HG03432 (cell line): ENCODE data around the gene KRTAP9-6.
"Not testable (repeated sequence)": the region's sequence is repeated elsewhere in the genome, so short reads cannot be mapped to it uniquely, and the experiment has no call there.

Source experiments
- ATAC-seq: cut with Tn5 transposase; IDR thresholded peaks from one replicate; pipeline ENCODE4 v1.9.1; 2021; ENCODE audit warnings: mild to moderate bottlenecking, moderate library complexity; ENCODE audit not compliant: unreplicated experiment

The KRTAP9-6 gene

GRCh38 chr17:41267711-41268110 is 2.5 kb downstream of the KRTAP9-6 start:
- no peak for ATAC-seq

- ATAC-seq, result not testable (repeated sequence)
Measured at GRCh38 chr17:41271323-41271722, 6.1 kb downstream of the KRTAP9-6 start.

- ATAC-seq, result no peak
Measured at GRCh38 chr17:41271858-41272257, 6.7 kb downstream of the KRTAP9-6 start.

- ATAC-seq, result not testable (repeated sequence)
Measured at GRCh38 chr17:41275648-41276190, 10.5 kb downstream of the KRTAP9-6 start, which contains the start of gene KRTAP9-7. TSS of gene KRTAP9-7 (plus strand) at chr17:41275698. CDS start at chr17:41275698, 0 bp downstream.

- no peak for ATAC-seq
Measured at GRCh38 chr17:41278176-41278955, 13.2 kb downstream of the KRTAP9-6 start.

- no peak for ATAC-seq
Measured at GRCh38 chr17:41284043-41284442, 18.9 kb downstream of the KRTAP9-6 start.

- ATAC-seq, result no peak
Measured at GRCh38 chr17:41284546-41284945, 19.4 kb downstream of the KRTAP9-6 start.

GRCh38 chr17:41287050-41287449 is 21.9 kb downstream of the KRTAP9-6 start:
- no peak for ATAC-seq

GRCh38 chr17:41294016-41294415 is 28.8 kb downstream of the KRTAP9-6 start:
- ATAC-seq, result no peak

- no peak for ATAC-seq
Measured at GRCh38 chr17:41296846-41297245, 31.7 kb downstream of the KRTAP9-6 start.

GRCh38 chr17:41298458-41299135 is 33.4 kb downstream of the KRTAP9-6 start:
- no peak for ATAC-seq

- ATAC-seq, result no peak
Measured at GRCh38 chr17:41301204-41301790, 36.1 kb downstream of the KRTAP9-6 start.

- no peak for ATAC-seq
Measured at GRCh38 chr17:41301916-41302901, 37.0 kb downstream of the KRTAP9-6 start, which contains the start of gene KRTAP29-1. TSS of gene KRTAP29-1 (minus strand) at chr17:41302851. CDS start at chr17:41302851, 0 bp downstream.

GRCh38 chr17:41302981-41303380 is 37.8 kb downstream of the KRTAP9-6 start:
- no peak for ATAC-seq

GRCh38 chr17:41304091-41304490 is 38.9 kb downstream of the KRTAP9-6 start:
- ATAC-seq, result no peak

GRCh38 chr17:41307647-41308046 is 42.5 kb downstream of the KRTAP9-6 start:
- no peak for ATAC-seq

GRCh38 chr17:41308251-41308917 is 43.2 kb downstream of the KRTAP9-6 start:
- no peak for ATAC-seq

- ATAC-seq, result no peak
Measured at GRCh38 chr17:41308918-41309359, 43.8 kb downstream of the KRTAP9-6 start, which contains the start of gene KRTAP16-1. TSS of gene KRTAP16-1 (minus strand) at chr17:41309309. CDS start at chr17:41309253, 56 bp downstream.

- ATAC-seq, result no peak
Measured at GRCh38 chr17:41311111-41311510, 45.9 kb downstream of the KRTAP9-6 start.
